Ishikawa (cell line): ENCODE data around the gene WNT4.
A peak's percentile ranks its signal among the peaks of the same experiment; 100 is the strongest.

Source experiments
- CEBPB ChIP-seq: IDR thresholded peaks from 2 replicates; pipeline ENCODE4 v1.6.1; 2012
- CREB1 ChIP-seq: IDR thresholded peaks from 2 replicates; pipeline ENCODE4 v1.6.1; 2012; ENCODE audit warnings: low read depth
- EGR1 ChIP-seq: IDR thresholded peaks from 2 replicates; pipeline ENCODE4 v1.6.1; 2012
- EP300 ChIP-seq: IDR thresholded peaks from 2 replicates; pipeline ENCODE4 v1.6.1; 2012; ENCODE audit warnings: borderline replicate concordance
- FOXM1 ChIP-seq: IDR thresholded peaks from 2 replicates; pipeline ENCODE4 v1.6.1; 2012; ENCODE audit warnings: low read depth, borderline replicate concordance
- NFIC ChIP-seq: IDR thresholded peaks from 2 replicates; pipeline ENCODE4 v1.6.1; 2012
- RAD21 ChIP-seq: IDR thresholded peaks from 2 replicates; pipeline ENCODE4 v1.6.1; 2012; ENCODE audit warnings: low read depth
- TAF1 ChIP-seq: IDR thresholded peaks from 2 replicates; pipeline ENCODE4 v1.6.1; 2012; ENCODE audit warnings: low read depth, mild to moderate bottlenecking
- TCF12 ChIP-seq: IDR thresholded peaks from 2 replicates; pipeline ENCODE4 v1.6.1; 2012; ENCODE audit warnings: low read depth
- TEAD4 ChIP-seq: IDR thresholded peaks from 2 replicates; pipeline ENCODE4 v1.6.1; 2012
- YY1 ChIP-seq: IDR thresholded peaks from 2 replicates; pipeline ENCODE4 v1.6.1; 2012; ENCODE audit warnings: low read depth
- ZBTB7A ChIP-seq: IDR thresholded peaks from 2 replicates; pipeline ENCODE4 v1.6.1; 2012; ENCODE audit warnings: low read depth
- TF ChIP-seq, protein P1 (sequence below): IDR thresholded peaks from 2 replicates; pipeline ENCODE4 v1.6.1; 2012; ENCODE audit warnings: low read depth, mild to moderate bottlenecking
- TF ChIP-seq, protein P2 (sequence below): IDR thresholded peaks from 2 replicates; pipeline ENCODE4 v1.6.1; 2012
- TF ChIP-seq, protein P3 (sequence below): IDR thresholded peaks from 2 replicates; pipeline ENCODE4 v1.6.1; 2012

The WNT4 gene

DNA sequence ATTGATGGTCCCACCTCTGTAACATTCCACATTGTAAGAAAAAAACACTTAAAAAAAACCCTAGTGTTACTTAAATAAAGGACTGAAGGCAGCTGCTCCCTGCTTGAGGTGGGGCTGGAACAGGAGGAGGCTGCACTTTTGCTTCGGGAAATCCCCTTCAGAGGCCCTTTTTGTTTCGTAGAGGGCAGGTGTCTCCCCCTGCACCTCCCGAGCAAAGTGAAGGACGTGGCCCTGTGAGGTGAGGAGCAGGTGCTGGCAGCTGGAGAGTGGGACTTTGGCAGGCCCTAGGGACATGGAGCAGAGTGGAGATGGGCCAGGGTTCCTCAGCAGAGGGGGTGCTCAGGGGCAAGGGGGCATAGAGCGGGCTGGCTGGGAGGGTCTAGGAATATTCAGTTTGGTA is 33.4 kb upstream of the WNT4 start:
- TF ChIP-seq EP300: no peak
- no peak for TF ChIP-seq EGR1
- TF ChIP-seq CEBPB: no peak

DNA sequence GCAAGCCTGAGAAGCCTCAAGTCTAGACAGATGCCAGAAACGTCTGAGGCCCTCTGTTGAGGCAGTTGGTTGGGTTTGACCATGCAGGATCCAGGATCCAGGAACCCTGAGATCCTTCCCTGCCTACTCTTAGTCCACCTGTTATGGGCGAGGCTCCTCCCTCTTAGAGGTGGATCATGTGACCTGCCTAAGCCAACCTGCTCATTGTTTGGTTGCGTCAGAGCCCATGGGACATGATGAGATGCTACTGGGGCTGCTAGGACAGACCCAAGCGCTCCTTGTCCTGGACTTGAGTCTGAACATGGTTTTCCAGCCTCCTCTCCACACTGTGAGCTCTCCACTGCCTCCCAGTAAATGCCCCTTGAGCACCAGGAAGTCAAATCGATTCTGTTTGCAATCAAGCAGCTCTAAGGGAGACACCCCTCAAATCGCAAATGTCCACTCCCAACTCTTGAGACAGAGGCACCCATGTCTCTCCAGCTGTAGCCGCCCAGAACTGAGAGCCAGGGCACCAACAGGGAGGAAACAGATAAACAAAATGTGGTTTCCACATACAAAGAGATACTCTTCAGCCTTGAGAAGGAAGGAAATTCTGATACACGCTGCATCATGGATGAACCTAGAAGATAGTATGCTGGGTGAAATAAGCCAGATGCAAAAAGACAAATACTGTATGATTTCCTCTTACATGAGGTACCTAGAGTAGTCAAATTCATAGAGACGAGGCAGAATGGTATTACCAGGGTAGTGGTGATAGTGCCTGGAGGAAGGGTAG is 31.7 kb upstream of the WNT4 start:
- TF ChIP-seq EP300 (no peak), CEBPB (peak; percentile 71), FOXM1 (no peak), ZBTB7A (no peak), TAF1 (no peak), TEAD4 (no peak), RAD21 (no peak), CREB1 (no peak)
- TF ChIP-seq, protein P1, sequence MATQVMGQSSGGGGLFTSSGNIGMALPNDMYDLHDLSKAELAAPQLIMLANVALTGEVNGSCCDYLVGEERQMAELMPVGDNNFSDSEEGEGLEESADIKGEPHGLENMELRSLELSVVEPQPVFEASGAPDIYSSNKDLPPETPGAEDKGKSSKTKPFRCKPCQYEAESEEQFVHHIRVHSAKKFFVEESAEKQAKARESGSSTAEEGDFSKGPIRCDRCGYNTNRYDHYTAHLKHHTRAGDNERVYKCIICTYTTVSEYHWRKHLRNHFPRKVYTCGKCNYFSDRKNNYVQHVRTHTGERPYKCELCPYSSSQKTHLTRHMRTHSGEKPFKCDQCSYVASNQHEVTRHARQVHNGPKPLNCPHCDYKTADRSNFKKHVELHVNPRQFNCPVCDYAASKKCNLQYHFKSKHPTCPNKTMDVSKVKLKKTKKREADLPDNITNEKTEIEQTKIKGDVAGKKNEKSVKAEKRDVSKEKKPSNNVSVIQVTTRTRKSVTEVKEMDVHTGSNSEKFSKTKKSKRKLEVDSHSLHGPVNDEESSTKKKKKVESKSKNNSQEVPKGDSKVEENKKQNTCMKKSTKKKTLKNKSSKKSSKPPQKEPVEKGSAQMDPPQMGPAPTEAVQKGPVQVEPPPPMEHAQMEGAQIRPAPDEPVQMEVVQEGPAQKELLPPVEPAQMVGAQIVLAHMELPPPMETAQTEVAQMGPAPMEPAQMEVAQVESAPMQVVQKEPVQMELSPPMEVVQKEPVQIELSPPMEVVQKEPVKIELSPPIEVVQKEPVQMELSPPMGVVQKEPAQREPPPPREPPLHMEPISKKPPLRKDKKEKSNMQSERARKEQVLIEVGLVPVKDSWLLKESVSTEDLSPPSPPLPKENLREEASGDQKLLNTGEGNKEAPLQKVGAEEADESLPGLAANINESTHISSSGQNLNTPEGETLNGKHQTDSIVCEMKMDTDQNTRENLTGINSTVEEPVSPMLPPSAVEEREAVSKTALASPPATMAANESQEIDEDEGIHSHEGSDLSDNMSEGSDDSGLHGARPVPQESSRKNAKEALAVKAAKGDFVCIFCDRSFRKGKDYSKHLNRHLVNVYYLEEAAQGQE: no peak
- TF ChIP-seq, protein P2, sequence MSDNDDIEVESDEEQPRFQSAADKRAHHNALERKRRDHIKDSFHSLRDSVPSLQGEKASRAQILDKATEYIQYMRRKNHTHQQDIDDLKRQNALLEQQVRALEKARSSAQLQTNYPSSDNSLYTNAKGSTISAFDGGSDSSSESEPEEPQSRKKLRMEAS: no peak
- TF ChIP-seq, protein P3, sequence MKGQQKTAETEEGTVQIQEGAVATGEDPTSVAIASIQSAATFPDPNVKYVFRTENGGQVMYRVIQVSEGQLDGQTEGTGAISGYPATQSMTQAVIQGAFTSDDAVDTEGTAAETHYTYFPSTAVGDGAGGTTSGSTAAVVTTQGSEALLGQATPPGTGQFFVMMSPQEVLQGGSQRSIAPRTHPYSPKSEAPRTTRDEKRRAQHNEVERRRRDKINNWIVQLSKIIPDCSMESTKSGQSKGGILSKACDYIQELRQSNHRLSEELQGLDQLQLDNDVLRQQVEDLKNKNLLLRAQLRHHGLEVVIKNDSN: peak; percentile 85

DNA sequence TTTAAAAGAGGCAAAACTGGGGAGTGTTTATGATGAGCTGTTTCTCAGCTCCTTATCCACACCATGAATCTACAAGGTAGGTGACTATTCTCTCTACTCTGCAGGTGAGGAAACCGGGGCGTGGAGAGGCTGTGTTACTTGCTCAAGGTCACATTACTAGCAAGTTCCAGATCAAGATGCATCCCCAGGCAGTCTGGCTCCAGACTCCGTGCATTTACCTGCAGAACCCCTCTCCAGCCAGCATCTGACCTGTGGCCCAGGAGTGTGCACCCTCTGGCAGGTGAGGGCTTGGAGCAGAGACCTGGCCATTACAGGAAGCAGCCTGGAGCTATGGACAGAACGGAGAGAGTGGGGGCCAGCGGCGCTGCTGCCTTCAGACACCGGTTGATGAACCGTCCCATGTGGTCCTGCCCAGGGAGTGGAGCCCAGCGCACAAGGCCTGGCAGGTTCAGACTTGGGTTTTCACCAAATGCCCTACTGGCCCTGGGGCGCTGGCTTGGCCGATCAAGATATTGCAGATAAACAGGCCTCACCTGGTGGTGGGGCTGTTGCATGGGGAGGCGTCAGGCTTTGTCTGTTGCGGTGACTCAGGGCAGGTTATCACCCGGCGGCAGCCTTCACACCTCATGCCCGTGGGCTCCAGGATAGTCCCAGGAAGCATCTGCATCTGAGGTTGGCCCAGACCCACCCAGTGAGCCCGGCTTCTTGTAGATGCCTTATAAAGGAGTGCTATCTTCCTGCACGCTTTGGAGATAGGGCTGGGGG is 29.2 kb upstream of the WNT4 start:
- TF ChIP-seq EP300 (no peak), TEAD4 (no peak), RAD21 (no peak), NFIC (no peak), CREB1 (no peak), TAF1 (no peak), CEBPB (no peak), YY1 (no peak), FOXM1 (no peak), TCF12 (no peak), EGR1 (no peak), ZBTB7A (no peak)
- TF ChIP-seq, protein P1: no peak
- TF ChIP-seq, protein P2: no peak
- TF ChIP-seq, protein P3: no peak

DNA sequence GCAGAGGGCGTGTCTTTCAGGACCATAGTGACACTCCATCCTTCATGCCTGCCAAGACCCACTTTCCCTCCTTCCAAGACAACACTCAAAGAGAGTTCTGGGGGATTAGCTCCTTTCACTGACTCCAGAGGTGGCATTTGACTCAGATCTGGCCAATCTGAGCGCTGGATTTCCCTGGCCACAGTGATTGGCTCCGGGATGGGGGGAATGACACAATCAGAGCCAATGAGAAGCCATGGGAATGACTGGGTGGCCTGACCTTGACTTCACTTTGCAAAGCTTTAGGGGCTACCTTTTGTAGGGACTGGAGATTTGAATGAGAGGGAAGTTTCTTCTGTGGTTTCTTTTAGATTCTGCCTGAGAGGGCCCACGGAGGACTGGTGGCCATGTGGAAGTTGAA is 26.9 kb upstream of the WNT4 start:
- TF ChIP-seq CEBPB (no peak), EP300 (no peak), TCF12 (no peak), TEAD4 (no peak), RAD21 (no peak), NFIC (no peak)

DNA sequence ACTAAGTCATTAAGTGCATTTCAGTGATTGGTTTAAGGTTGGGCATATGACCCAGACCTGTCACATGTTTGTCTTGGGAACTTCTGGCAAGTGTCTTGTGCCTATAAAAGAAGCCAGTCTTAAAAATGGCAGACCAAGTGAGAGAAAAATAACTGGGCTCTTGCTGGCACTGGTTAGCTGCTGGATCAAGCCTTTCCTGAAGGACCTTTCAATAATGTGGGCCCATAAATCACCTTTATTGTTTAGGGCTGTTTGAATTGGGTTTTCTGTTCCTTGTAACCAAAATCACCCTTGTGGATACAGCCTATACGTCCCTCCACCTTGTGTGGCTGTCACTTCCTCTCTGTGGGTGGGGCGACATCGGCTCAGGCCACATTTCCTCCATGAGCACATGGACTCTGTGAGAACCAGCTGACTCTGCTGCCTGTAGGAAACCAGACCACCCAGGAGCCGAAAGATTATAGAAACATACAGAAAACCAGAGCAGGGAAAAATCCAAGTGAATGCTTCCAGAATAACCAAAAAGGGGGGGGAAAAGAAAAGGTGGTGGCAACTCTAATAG is 25.6 kb upstream of the WNT4 start:
- TF ChIP-seq, protein P1: no peak
- TF ChIP-seq NFIC (no peak), EGR1 (no peak), TAF1 (no peak), CEBPB (no peak), CREB1 (no peak), EP300 (no peak), FOXM1 (no peak), RAD21 (no peak), TCF12 (no peak), TEAD4 (no peak), YY1 (no peak), ZBTB7A (no peak)
- TF ChIP-seq, protein P3: no peak
- TF ChIP-seq, protein P2: no peak
